Renal pelvis (tissue), 4 donors: ENCODE results near the gene MFAP1. TPM values are rescaled to one million over a fixed set of nuclear protein-coding genes. Genes with fewer than 3 reads are reported as not detected.
"Not testable (repeated sequence)": the region's sequence is repeated elsewhere in the genome, so short reads cannot be mapped to it uniquely, and the experiment has no call there.

Experiments
- DNase-seq: peaks from one replicate; pipeline ENCODE4 v3.0.0-alpha.2; 2013
- polyA plus RNA-seq, 3 donors: library from polyadenylated mRNA; unstranded; fragments of 120-200 nt; gene quantifications; one replicate each; pipeline ENCODE4 v1.2.1, GENCODE V29; 2013; ENCODE audit not compliant: insufficient read length in 3 of 3

Gene MFAP1
- polyA plus RNA-seq, 3 donors = 58.3 to 74.3 (median 71.1) TPM

DNA sequence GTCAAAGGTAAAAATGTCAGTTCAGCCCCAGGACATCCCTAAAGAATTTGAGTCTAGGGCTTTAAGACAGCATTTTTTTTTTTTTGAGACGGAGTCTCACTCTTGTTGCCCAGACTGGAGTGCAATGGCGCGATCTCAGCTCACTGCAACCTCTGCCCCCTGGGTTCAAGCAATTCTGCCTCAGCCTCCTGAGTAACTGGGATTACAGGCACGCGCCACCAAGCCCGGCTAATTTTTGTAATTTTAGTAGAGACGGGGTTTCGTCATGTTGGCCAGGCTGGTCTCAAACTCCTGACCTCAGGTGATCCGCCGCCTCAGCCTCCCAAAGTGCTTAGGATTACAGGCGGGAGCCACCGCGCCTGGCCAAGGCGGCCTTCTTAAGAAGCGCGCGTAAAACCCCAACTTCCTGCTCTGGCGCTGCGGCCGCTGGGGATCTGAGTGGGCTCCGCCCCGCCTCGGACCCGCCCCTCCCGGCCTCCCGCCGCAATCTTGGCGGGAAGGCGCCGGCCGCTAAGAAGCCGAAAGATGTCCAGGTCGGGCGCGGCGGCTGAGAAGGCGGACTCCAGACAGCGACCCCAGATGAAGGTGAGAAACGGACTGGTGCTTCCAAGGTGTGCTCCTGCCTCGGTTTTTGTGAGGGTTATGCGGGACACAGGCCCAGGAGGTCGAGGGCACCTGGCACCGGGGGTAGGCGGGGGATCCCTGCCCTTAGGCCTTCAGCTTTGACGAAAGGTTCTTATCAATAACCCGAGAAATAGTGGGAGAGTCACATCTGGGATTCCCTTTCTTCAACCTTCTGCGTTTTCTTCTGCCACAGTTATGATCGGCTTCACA, 2.2 kb upstream of the MFAP1 start, which contains the start of gene WDR76:
Gene WDR76 (plus strand): TSS at position 495 of the 834 bp plus-strand sequence. CDS start 31 bp downstream, at position 526.
- peak; percentile 79 for DNase-seq

GRCh38 chr15:43826029-43826507, 1.6 kb upstream of the MFAP1 start:
- DNase-seq = no peak

DNA sequence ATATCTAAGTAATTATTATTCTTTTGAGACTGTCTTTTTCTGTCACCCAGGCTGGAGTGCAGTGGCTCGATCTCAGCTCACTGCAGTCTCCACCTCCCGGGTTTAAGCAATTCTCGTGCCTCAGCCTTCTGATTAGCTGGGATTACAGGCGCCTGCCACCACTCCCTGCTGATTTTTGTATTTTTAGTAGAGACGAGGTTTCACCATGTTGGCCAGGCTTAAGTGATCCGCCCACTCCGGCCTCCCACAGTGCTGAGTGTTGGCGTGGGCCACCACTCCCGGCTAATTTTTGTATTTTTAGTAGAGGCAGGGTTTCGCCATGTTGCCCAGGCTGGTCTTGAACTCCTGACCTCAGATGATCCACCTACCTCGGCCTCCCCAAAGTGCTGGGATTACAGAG, 815 bp upstream of the MFAP1 start:
- DNase-seq = not testable (repeated sequence)

DNA sequence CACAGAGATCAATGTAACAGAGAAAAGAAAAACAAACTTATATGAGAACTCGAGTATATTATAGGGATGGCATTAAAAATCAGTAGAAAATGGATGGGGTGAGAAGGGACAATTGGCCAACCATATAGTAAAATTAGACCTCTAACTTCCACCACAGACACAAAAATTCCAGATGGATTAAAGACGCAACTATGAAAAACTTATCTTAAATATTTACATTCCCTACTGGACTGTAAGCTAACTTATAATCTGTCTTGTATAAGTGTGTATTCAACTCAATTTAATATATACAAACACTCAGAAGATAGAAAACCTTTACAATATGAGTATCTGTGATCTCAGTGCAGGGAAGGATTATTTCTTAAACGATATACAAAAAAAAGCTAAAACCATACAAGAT, 3.0 kb downstream of the MFAP1 start:
- DNase-seq = no peak

GRCh38 chr15:43815064-43815463, 9.4 kb downstream of the MFAP1 start:
- not testable (repeated sequence) for DNase-seq

- DNase-seq = no peak
Observed at GRCh38 chr15:43808960-43809678, 15.4 kb downstream of the MFAP1 start.

DNA sequence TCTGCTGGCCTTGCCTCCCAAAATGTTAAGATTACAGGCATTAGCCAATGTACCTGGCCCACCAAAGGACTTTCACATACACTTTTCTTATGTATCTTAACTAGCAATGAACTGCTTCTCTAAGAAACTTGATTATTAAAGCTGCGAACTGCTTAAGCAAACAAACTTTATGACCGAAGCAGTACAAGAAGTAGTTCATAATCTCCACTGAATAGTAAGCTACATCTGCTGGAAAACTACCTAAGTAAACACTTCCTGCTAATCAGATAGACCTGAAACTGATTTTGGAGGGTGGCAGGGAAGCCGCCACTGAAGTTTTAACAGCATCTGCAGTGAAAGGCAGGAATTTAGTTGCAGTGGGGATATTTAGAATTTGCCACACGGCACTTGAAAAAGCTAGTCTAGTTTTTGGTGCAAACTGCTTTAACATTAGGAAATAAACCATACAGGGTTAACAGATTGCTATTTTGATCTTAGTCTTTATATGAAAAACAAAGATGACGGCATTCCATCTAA, 16.0 kb downstream of the MFAP1 start:
- no peak for DNase-seq

- DNase-seq = not testable (repeated sequence)
Observed at GRCh38 chr15:43802676-43803075, 21.8 kb downstream of the MFAP1 start.

- DNase-seq = peak; percentile 91
Observed at GRCh38 chr15:43800286-43801141, 24.0 kb downstream of the MFAP1 start, which contains the start of gene HYPK. TSS of gene HYPK (plus strand) at chr15:43800599. CDS start at chr15:43800623, 24 bp downstream.

DNA sequence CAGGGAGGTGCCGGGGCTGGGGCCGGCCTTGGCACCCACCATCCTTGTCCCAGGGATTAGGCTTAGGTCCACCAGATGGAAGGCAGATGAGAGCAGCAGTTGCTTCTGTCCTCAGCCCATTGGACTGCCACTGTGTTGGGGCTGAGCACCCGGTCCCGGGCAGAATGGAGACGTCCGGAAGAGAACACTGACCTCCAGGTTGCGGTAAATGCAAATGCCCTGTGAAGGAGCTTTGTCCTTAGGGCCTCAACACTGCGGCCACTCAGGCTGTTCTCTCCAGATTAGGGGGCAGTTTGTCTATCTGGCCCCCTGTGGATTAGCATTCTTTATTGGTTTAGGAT, 24.6 kb downstream of the MFAP1 start, which contains the start of gene SERINC4:
Gene SERINC4 (minus strand): TSS at position 276 of the 341 bp plus-strand sequence. CDS start 234 bp downstream, at position 42.
- no peak for DNase-seq

- no peak for DNase-seq
Observed at GRCh38 chr15:43799209-43799944, 25.1 kb downstream of the MFAP1 start.

DNA sequence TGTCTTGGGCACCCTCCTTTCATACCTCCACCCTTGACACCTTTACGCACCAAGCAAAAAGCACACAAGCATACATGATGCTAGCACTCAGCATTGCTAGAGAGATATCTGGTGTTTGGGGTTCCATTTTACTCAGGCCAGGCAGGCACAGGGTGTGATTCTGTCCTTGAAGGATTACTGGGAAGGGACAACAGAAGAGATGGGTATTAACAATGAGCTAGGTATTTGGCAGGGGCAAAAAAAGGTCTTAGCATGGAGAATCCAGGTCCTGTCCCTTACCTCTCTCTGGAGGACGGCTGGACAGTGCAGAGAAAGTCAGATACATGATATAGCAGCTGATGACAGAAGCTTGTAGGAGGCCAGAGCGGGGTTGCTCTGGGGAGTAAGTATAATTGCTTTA, 27.9 kb downstream of the MFAP1 start:
- DNase-seq = no peak

DNA sequence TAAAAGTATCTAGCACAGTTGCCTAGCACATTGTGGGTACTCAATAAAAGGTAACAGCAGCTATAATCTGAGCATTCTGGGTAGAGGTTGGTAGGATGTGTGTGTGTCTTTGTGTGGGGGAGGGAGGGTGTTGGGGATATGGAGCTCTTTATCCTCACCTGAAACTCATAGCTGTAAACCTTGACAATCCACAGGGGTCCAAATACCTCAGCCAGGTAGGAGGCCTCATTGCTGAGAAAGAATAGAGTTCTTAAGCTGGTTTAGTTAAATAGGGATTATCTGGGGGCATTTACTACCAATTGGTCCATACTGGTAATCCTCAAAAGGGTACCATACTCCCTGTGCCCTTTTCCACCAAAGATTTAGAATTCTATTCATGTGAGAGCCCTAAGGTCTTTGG, 28.5 kb downstream of the MFAP1 start:
- DNase-seq = no peak

DNA sequence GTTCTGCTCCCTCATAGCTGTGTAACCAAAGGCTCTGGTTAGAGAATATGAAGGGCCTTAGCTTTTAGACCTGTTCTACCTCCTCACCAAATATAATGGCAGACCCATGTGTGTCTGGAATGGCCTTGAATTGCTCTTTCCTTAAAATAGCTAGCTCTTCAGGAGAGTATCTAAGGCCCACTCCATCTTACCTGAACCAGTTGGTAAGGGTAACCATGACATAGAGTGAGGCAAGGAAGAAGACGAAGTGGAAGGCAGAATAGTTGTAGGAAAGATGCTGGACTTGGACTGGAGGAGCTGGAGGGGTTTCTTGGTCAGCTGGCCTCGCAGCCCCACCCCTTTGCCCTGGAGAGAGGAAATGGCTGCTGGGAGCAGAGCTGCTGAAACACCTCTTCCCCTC, 29.3 kb downstream of the MFAP1 start:
- no peak for DNase-seq

- no peak for DNase-seq
Observed at GRCh38 chr15:43794269-43795037, 30.0 kb downstream of the MFAP1 start.

- no peak for DNase-seq
Observed at GRCh38 chr15:43793647-43794046, 30.8 kb downstream of the MFAP1 start.

GRCh38 chr15:43792761-43793476, 31.6 kb downstream of the MFAP1 start:
- no peak for DNase-seq

GRCh38 chr15:43791993-43792760, 32.3 kb downstream of the MFAP1 start, which contains the start of gene SERF2:
TSS of gene SERF2 (plus strand) at chr15:43792320. CDS start at chr15:43792377, 57 bp downstream.
- DNase-seq = peak; percentile 100
